NCI-H526 (cell line): ENCODE measurements around the gene CYTH2.
A peak's percentile ranks its signal among the peaks of the same experiment; 100 is the strongest.
"Not testable (repeated sequence)": the region's sequence is repeated elsewhere in the genome, so short reads cannot be mapped to it uniquely, and the experiment has no call there.

Experiments
- DNase-seq, 2 experiments: peaks; one replicate each; lab custom pipeline; 2025; lab: John Stamatoyannopoulos, UW

CYTH2 gene

DNA sequence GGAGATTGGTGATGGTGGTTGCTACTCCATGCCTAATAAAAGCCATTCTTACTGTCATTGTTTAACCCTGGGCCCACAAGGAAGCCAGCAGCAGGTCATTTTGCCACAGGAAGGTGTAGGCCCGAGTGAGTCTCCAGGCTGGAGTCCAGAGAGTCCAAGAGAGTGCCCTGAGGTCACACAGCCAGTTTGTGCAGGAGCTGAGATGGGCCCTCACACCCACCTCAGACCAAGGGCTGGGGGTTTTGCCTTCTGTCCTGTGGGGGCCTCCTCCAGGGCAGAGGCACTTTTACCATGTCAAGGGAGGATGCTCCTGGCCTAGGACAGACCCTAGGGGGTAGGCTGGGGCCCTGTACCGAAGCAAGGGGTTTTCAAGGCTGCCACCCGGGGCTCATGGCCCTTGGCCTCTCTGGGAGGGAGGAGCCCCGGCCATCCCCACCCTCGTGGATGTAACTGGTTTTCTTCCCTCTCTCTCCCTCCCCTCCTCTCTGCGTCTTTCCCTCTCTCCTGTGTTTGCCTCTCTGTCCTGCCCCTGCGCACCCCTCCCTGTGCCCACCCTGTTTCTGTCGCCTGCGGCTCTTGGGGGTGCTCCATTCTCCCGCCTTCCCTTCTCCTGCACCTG is 8.0 kb downstream of the CYTH2 start:
- DNase-seq: no peak

DNA sequence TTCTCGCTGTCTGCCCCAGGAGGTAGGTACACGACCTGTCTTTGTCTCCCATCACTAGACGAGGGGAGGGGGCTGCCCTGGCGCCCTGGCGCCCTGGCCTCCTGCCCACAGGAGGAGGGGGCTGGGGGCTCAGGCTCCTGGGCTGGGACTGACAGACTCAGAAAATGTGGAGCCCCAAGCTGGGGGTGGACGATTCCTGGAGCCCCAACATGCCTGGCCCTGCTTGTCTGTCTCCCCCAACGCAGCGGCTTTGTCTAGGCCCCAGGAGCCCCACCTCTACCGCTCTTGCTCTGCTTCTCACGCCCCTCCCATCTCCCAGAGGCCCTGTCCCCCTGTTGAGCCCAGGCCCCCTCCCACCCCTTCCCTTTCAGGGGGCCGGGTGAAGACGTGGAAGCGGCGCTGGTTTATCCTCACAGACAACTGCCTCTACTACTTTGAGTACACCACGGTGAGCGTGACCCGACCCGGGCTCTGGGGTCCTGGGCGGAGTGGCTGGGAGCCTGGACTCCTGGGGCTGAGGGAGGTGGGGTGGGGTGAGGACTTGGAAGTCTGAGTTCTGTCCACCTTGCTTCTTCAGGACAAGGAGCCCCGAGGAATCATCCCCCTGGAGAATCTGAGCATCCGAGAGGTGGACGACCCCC is 8.6 kb downstream of the CYTH2 start:
- no peak for DNase-seq

GRCh38 chr19:48478339-48479256 is 9.4 kb downstream of the CYTH2 start:
- DNase-seq: no peak

- DNase-seq: no peak
These were observed 10.5 kb downstream of the CYTH2 start for GRCh38 chr19:48479686-48480085.

- DNase-seq: no peak
These were observed 11.0 kb downstream of the CYTH2 start for GRCh38 chr19:48480183-48480557.

GRCh38 chr19:48480558-48481500 is 11.7 kb downstream of the CYTH2 start:
- no peak for DNase-seq

- no peak for DNase-seq
These were observed 12.9 kb downstream of the CYTH2 start for GRCh38 chr19:48481846-48482639.

- DNase-seq: no peak
These were observed 14.1 kb downstream of the CYTH2 start for GRCh38 chr19:48483301-48483700.

GRCh38 chr19:48484247-48484893 is 15.2 kb downstream of the CYTH2 start:
- DNase-seq: no peak

DNA sequence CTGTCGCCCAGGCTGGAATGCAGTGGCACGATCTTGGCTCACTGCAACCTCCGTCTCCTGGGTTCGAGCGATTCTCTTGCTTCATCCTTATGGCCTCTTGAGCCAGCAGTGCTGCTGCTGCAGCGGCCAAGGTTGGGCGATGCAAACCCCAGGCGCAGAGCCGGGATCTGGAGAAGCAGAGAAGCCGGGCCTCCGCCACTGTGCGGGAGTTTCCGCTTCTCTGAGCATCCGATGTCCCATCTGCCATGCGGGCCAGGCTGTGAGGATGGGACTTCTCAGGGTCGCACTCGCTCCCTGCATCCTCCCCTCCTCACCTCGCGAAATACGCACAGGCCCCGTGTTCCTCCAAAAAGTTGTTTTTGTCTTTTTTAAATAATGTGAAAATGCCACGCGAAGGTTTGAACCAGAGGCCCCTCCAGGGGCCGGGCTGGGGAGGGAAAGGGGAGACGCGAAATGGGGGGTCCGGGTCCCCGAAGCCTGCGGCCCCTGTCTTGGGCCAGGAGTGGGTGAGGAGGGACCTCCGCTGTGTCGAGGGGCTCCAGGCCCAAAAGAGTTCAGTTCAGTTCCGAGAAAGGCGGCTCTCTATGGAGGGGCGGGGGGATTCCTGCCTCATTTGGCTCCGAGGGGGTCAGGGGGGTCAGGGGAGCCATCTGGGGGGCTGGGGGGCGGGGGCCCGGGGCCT is 15.9 kb downstream of the CYTH2 start:
- DNase-seq: no peak

- DNase-seq: not testable (repeated sequence)
These were observed 17.5 kb downstream of the CYTH2 start for GRCh38 chr19:48486706-48487105.

- DNase-seq: no peak
These were observed 18.4 kb downstream of the CYTH2 start for GRCh38 chr19:48487544-48487943.

DNA sequence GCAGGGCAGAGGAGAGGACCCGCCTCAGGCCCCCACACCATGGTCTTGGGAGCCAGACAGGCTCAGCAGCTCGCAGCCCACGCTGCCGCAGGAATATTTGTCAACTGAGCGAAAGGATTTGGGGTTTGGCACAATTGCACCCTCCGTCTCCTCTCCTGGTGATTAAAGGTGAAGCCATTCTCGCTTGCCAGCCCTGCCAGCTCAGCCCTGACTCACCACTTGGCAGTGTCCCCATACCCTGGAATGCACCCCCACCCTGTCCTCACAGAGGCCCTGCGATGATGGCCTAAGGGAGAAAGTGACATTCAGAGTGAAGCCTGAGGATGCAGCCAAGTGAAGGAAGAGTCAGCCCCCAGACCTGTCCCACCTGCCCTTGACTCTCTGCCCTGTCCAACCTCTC is 18.8 kb downstream of the CYTH2 start:
- no peak for DNase-seq

GRCh38 chr19:48488478-48488877 is 19.3 kb downstream of the CYTH2 start:
- DNase-seq: not testable (repeated sequence)

- DNase-seq: peak; percentile 25 to 77
These were observed 20.5 kb downstream of the CYTH2 start for GRCh38 chr19:48489608-48490216.

DNA sequence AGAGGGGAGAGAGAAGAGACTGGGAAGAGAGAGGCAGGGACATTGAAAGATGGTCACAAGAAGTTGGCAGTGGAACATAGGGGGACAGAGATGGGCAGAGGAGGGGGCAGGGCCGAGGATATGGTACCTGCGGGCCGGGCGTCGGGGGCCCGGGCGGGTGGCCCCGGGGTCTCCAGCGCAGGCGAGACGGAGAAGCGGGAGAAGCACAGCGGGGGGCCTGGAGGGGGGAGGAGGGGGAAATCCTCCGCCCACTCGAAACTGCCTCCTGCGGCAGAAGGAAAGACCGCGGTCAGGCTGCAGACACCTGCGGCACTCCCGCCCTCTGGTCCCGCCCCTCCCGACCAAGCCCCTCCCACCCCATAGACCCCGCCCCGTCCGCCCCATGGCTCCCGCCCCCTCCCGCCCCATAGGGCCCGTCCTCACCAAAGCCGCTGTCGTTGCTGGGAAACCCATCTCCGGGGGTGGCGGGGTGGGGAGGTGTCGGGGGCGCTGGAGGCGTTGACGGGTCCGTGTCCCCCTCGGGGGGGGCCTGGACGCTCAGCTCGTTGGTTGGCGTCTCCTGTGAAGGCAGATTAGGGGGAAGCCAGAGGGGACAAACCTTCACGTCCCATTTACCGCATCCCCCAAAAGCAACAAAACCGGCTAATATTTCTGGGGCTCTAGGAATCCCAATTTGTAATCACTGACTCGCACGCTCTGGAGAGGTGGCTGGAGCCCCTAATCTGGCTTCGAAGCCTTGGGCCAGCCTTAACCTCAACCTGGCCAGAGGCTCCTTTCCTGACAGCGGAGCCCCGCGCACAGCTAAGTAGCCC is 22.0 kb downstream of the CYTH2 start:
- DNase-seq: peak in 1 of 2 experiments; percentile 60

GRCh38 chr19:48491793-48492123 is 22.6 kb downstream of the CYTH2 start:
- DNase-seq: peak in 1 of 2 experiments; percentile 30

GRCh38 chr19:48492925-48493717 is 24.0 kb downstream of the CYTH2 start:
- peak; percentile 96 to 98 for DNase-seq
